ENCODE measurements around the gene KLHL17.

The KLHL17 gene

GRCh38 chr1:960363-961131, at the start of gene KLHL17:
TSS of gene KLHL17 (plus strand) at chr1:960584. CDS start at chr1:960694, 110 bp downstream.
- peak; percentile 74 for DNase-seq

- peak; percentile 71 for DNase-seq
These were observed 49.3 kb upstream of the KLHL17 start for GRCh38 chr1:910881-911721.

GRCh38 chr1:911875-912739, 48.3 kb upstream of the KLHL17 start:
- no peak for DNase-seq

- DNase-seq = no peak
These were observed 47.6 kb upstream of the KLHL17 start for GRCh38 chr1:912740-913301.

- DNase-seq = no peak
These were observed 46.8 kb upstream of the KLHL17 start for GRCh38 chr1:913491-914130.

- no peak for DNase-seq
These were observed 46.1 kb upstream of the KLHL17 start for GRCh38 chr1:914131-914890.

GRCh38 chr1:914891-915280, 45.5 kb upstream of the KLHL17 start:
- DNase-seq = no peak

- DNase-seq = no peak
These were observed 44.9 kb upstream of the KLHL17 start for GRCh38 chr1:915295-916172.

- no peak for DNase-seq
These were observed 44.0 kb upstream of the KLHL17 start for GRCh38 chr1:916173-917075.

- no peak for DNase-seq
These were observed 43.3 kb upstream of the KLHL17 start for GRCh38 chr1:917076-917459.

- no peak for DNase-seq
These were observed 42.8 kb upstream of the KLHL17 start for GRCh38 chr1:917466-918091.

- no peak for DNase-seq
These were observed 42.0 kb upstream of the KLHL17 start for GRCh38 chr1:918353-918752.

GRCh38 chr1:918843-919242, 41.5 kb upstream of the KLHL17 start:
- DNase-seq = no peak

- no peak for DNase-seq
These were observed 41.0 kb upstream of the KLHL17 start for GRCh38 chr1:919271-919872.

GRCh38 chr1:920010-920409, 40.4 kb upstream of the KLHL17 start:
- no peak for DNase-seq

- DNase-seq = no peak
These were observed 39.9 kb upstream of the KLHL17 start for GRCh38 chr1:920521-920920.

GRCh38 chr1:921011-921837, 39.2 kb upstream of the KLHL17 start:
- DNase-seq = peak; percentile 83

Measured in fibroblast of skin of right quadriceps (primary cell).